Measurements from ENCODE around the gene LTBR.

The LTBR gene

DNA sequence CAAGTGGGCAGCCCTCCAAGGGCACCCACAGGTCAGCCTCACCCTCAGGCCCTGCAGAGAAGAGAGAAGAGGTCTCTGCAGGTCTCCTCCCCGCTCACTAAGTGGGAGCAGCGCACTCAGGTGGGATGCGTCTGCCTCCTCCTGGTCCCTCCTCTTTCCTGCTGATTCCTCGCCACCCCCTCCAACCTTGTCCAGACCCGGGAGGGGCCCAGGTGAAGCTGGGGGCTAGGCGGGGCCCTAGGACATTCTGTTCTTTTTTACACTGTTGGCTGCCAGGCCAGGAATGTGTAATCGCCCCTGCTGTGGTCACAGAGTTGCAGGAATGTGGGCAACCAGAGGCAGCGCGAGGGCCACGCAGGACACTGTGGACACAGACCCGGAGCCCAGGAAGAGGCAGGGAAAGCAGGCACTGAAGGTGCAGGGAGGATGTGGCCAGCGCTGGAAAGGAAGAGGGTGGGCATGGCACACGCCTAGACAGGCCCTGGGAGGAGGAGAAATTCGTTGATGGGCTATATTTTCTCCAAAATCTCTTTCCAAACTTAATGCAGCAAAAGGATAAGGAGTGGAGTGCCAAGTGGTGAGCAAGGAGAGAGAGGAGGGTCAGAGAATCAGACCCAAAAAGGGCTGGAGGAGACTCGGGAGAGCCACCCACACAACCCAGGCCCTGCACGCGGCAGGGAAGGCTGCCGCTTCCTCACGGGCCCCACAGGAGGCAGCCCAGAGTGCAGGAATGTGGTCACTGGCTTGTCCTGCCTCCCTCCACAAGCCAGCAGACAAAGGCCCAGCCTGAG lies 7.7 kb upstream of the LTBR start (continued):
- TF ChIP-seq ZIC2 (tag by site-specific recombination; IDR thresholded peaks at IDR 0.05) = peak; percentile 81
- TF ChIP-seq, protein P1, sequence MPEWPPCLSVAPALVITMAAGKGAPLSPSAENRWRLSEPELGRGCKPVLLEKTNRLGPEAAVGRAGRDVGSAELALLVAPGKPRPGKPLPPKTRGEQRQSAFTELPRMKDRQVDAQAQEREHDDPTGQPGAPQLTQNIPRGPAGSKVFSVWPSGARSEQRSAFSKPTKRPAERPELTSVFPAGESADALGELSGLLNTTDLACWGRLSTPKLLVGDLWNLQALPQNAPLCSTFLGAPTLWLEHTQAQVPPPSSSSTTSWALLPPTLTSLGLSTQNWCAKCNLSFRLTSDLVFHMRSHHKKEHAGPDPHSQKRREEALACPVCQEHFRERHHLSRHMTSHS (tag by site-specific recombination; IDR thresholded peaks at IDR 0.05) = no peak
- no peak for TF ChIP-seq HOXD13 (CRISPR knock-in tag; IDR thresholded peaks at IDR 0.05; ENCODE audit: borderline replicate concordance)
- peak; percentile 42; the same call in 1 of the 2 replicates for TF ChIP-seq ZNF600 (tag by site-specific recombination; IDR thresholded peaks at IDR 0.05)
- no peak; the same call in 1 of the 2 replicates for TF ChIP-seq EGR2 (tag by site-specific recombination; IDR thresholded peaks at IDR 0.05; ENCODE audit: low read depth)
- no peak for TF ChIP-seq REPIN1 (tag by site-specific recombination; IDR thresholded peaks at IDR 0.05; ENCODE audit: low read depth)
- no peak for TF ChIP-seq ZNF529 (tag by site-specific recombination; IDR thresholded peaks at IDR 0.05; ENCODE audit: insufficient replicate concordance)
- no peak for TF ChIP-seq AEBP2 (tag by site-specific recombination; IDR thresholded peaks at IDR 0.05; ENCODE audit: borderline replicate concordance)
- no peak for TF ChIP-seq ZNF521 (tag by site-specific recombination; IDR thresholded peaks at IDR 0.05)
- peak; percentile 58 for TF ChIP-seq ZBTB17 (tag by site-specific recombination; IDR thresholded peaks at IDR 0.05)
- no peak for TF ChIP-seq ZNF394 (tag by site-specific recombination; IDR thresholded peaks at IDR 0.05; ENCODE audit: borderline replicate concordance)
- no peak for TF ChIP-seq ZNF571 (tag by site-specific recombination; IDR thresholded peaks at IDR 0.05)
- TF ChIP-seq ZBTB8A (tag by site-specific recombination; IDR thresholded peaks at IDR 0.05) = 0 out of 2 replicates have a peak, but pooled peaks have one; percentile 18
- TF ChIP-seq, protein P2, sequence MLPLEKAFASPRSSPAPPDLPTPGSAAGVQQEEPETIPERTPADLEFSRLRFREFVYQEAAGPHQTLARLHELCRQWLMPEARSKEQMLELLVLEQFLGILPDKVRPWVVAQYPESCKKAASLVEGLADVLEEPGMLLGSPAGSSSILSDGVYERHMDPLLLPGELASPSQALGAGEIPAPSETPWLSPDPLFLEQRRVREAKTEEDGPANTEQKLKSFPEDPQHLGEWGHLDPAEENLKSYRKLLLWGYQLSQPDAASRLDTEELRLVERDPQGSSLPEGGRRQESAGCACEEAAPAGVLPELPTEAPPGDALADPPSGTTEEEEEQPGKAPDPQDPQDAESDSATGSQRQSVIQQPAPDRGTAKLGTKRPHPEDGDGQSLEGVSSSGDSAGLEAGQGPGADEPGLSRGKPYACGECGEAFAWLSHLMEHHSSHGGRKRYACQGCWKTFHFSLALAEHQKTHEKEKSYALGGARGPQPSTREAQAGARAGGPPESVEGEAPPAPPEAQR (tag by site-specific recombination; IDR thresholded peaks at IDR 0.05) = no peak
- TF ChIP-seq, protein P3, sequence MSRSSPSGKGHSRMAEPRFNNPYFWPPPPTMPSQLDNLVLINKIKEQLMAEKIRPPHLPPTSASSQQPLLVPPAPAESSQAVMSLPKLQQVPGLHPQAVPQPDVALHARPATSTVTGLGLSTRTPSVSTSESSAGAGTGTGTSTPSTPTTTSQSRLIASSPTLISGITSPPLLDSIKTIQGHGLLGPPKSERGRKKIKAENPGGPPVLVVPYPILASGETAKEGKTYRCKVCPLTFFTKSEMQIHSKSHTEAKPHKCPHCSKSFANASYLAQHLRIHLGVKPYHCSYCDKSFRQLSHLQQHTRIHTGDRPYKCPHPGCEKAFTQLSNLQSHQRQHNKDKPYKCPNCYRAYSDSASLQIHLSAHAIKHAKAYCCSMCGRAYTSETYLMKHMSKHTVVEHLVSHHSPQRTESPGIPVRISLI (tag by site-specific recombination; IDR thresholded peaks at IDR 0.05) = no peak
- TF ChIP-seq ZFHX2 (tag by site-specific recombination; conservative IDR thresholded peaks at IDR 0.05) = peak; percentile 77
- TF ChIP-seq ZBTB7A (tag by site-specific recombination; IDR thresholded peaks at IDR 0.05; ENCODE audit: low read depth) = no peak
- peak; percentile 23; the same call in 1 of the 2 replicates for TF ChIP-seq SP7 (tag by site-specific recombination; IDR thresholded peaks at IDR 0.05)
- TF ChIP-seq ATF2 (tag by site-specific recombination; IDR thresholded peaks at IDR 0.05; ENCODE audit: low read depth) = no peak
- peak; percentile 50 for TF ChIP-seq ZNF335 (tag by site-specific recombination; conservative IDR thresholded peaks at IDR 0.05)
- no peak for TF ChIP-seq ZNF24 (tag by site-specific recombination; IDR thresholded peaks at IDR 0.05)
- TF ChIP-seq ZNF449 (tag by site-specific recombination; IDR thresholded peaks at IDR 0.05) = no peak
- TF ChIP-seq GLI4 (tag by site-specific recombination; IDR thresholded peaks at IDR 0.05) = no peak
- TF ChIP-seq, protein P4, sequence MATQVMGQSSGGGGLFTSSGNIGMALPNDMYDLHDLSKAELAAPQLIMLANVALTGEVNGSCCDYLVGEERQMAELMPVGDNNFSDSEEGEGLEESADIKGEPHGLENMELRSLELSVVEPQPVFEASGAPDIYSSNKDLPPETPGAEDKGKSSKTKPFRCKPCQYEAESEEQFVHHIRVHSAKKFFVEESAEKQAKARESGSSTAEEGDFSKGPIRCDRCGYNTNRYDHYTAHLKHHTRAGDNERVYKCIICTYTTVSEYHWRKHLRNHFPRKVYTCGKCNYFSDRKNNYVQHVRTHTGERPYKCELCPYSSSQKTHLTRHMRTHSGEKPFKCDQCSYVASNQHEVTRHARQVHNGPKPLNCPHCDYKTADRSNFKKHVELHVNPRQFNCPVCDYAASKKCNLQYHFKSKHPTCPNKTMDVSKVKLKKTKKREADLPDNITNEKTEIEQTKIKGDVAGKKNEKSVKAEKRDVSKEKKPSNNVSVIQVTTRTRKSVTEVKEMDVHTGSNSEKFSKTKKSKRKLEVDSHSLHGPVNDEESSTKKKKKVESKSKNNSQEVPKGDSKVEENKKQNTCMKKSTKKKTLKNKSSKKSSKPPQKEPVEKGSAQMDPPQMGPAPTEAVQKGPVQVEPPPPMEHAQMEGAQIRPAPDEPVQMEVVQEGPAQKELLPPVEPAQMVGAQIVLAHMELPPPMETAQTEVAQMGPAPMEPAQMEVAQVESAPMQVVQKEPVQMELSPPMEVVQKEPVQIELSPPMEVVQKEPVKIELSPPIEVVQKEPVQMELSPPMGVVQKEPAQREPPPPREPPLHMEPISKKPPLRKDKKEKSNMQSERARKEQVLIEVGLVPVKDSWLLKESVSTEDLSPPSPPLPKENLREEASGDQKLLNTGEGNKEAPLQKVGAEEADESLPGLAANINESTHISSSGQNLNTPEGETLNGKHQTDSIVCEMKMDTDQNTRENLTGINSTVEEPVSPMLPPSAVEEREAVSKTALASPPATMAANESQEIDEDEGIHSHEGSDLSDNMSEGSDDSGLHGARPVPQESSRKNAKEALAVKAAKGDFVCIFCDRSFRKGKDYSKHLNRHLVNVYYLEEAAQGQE (tag by site-specific recombination; IDR thresholded peaks at IDR 0.05) = no peak
- TF ChIP-seq ZNF366 (tag by site-specific recombination; conservative IDR thresholded peaks at IDR 0.05) = no peak
- TF ChIP-seq, protein P5, sequence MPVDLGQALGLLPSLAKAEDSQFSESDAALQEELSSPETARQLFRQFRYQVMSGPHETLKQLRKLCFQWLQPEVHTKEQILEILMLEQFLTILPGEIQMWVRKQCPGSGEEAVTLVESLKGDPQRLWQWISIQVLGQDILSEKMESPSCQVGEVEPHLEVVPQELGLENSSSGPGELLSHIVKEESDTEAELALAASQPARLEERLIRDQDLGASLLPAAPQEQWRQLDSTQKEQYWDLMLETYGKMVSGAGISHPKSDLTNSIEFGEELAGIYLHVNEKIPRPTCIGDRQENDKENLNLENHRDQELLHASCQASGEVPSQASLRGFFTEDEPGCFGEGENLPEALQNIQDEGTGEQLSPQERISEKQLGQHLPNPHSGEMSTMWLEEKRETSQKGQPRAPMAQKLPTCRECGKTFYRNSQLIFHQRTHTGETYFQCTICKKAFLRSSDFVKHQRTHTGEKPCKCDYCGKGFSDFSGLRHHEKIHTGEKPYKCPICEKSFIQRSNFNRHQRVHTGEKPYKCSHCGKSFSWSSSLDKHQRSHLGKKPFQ (tag by site-specific recombination; IDR thresholded peaks at IDR 0.05) = no peak
